Fibroblast of skin of left quadriceps (primary cell): ENCODE data around the gene LELP1.
A peak's percentile ranks its signal among the peaks of the same experiment; 100 is the strongest.
"Not testable (repeated sequence)": the region's sequence is repeated elsewhere in the genome, so short reads cannot be mapped to it uniquely, and the experiment has no call there.

ENCODE experiments used
- DNase-seq, 2 experiments: peaks; one replicate each; pipeline ENCODE4 v3.0.0-alpha.2; 2013; ENCODE audit warnings: low read depth in 2 of 2

The LELP1 gene

DNA sequence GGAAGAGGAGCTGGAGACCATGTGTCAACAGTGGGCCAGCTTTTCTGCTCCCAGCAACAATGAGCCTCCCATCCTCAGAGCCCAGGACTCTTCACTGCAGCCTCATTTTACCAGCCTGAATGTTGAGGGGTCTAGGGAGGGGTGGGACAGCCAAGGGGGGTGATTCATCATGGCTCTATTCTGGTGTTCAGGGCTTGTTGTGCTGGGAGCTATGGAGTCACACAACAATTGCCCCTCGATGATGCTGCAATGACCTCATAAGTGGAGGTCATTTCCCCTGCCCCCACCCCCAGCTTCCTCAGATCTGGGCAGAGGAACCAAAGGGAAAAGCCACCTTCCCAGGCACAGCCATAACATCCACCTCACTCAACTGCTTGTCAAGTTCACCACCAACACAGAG, at the start of gene LELP1:
Gene LELP1 (plus strand): TSS at position 301 of the 400 bp plus-strand sequence. CDS start 1,278 bp downstream, outside the sequence.
- no peak for DNase-seq

DNA sequence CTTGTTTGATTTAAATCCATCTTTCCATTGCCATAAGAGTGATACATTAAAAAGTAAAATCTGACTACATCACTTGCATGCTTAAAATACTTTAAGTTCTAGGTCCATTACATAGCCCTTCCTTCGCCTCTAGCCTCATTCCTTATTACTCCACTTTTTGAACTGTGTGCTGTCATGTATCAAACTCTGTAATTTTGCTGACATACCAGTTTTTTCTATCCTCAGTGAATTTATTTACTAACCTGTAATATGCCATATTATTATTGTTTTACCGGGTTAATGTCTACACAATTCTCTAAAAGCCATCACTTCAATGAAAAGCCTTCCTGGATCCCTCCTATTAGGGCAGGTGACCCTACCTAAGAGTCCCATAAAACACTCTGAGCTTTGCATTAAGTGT, 47.7 kb upstream of the LELP1 start:
- DNase-seq, result no peak

DNA sequence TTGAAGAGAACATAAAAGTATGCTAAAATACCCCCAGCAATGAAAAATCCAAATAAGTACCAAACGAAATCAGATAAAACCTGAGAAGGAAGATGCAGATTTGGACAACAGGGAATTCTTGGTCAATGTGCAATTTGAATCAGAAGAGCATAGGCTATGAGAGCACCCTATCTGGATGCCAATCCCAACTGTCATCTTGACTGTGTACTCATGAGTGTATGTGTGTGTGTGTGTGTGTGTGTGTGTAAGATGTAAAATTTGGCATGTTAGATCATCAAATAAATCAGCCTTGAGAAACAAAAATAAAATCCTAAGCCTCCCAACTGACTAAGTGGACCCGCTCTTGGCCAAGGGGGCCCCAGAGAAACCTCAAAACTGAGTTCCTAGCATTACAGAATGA, 34.5 kb upstream of the LELP1 start:
- no peak for DNase-seq

DNA sequence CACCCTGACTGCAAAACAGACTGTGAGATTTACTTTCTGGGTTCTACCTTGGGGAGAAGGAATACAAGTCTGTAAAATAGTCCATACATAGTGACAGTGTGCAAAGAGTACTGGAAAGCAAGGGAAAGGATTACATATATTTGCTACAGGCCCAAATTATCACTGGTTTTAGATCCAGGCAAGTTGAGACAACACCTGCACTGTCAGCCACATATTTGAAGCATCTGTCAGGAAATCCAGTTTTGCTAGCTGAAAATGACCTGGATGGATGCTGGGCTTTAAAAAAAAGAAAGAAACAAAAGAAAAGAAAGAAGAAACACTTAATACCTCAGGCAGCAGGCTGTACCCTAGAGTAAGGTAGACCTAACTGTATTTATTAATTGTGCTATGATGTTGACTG, 28.6 kb upstream of the LELP1 start:
- no peak for DNase-seq

DNA sequence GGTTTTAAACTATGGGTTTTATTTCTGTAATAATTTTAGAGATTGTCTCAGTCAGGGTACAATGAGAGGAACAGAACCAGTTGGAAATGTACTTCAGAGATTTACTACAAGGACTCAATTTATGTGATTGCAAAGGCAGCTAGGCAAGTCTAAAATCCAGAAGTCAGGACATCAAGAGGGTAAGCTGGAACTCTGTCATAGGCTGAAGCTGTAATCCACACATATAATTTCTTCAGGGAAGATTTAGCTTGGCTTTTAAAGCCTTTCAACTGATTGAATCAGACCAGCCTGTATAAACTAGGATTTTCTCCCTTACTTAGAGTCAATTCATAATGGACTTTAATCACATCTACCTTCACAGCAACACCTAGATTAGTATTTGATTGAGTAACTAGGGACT, 24.3 kb upstream of the LELP1 start:
- no peak for DNase-seq

DNA sequence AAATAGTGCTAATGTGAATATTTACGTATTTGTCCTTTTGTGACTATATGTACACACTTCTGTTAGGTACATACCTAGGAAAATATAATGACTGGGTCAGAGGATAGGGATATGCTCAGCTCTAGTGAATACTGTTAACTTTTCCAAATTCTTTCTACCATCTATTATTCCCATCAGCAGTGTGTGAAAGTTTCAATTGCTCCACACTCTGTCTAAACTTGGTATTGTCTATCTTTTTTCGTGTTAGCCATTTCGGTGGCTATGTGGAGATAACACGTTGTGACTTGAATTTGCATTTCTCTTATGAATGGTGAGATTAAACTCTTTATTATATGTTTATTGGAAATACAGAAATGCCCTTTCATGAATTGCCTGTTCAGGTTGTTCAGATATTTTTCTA, 22.7 kb upstream of the LELP1 start:
- no peak for DNase-seq

DNA sequence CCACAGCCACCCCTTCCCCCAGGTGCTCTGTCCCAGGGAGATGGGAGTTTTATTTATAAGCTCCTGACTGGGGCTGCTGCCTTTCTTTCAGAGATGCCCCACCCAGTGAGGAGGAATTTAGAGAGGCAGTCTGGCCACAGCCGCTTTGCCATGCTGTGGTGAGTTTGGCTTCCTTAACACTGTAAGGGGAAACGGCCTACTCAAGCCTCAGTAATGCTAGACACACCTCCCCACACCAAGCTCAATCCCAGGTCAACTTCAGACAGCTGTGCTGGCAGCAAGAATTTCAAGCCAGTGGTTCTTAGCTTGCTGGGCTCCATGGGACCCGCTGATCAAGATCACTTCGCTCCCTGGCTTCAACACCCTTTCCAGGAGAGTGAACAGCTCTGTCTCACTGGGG, 14.9 kb upstream of the LELP1 start:
- not testable (repeated sequence) for DNase-seq

DNA sequence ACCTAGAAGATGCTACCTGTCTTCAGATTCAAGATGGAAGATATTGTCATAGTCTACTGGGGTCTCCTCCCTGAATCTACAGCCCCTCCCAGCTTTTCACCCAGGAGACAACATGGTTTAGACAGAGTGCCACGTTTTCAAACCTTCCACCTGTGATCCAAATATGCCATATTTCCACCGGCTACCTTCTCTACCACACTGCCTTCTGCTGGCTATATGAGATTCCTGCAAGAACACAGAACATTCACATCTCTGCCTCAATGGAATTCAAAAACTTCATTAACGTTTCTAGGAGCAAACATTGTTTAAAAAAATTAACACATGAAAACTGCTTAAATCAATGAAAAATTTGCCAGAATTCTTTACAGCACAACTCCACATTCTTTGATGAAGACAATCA, 12.9 kb upstream of the LELP1 start:
- no peak for DNase-seq

DNA sequence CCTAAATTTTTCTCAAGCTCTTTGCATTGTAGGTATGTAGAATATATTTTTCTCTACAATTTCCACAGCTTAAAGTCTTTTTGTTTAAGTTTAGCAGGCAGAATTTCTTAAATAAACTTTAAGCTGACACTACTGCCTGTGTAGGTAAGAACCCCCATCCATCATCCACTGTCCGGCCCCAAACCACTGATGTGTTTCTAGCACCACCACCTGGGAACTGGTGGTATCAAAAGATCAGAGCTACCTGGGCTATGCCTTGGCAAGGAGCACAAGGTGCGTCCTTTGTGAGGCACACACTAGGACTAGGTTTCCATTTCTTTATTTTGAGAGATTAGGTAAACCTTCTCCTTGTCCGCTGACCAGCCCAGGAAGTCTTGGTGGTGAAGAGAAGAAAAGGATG, 10.5 kb upstream of the LELP1 start:
- no peak for DNase-seq

DNA sequence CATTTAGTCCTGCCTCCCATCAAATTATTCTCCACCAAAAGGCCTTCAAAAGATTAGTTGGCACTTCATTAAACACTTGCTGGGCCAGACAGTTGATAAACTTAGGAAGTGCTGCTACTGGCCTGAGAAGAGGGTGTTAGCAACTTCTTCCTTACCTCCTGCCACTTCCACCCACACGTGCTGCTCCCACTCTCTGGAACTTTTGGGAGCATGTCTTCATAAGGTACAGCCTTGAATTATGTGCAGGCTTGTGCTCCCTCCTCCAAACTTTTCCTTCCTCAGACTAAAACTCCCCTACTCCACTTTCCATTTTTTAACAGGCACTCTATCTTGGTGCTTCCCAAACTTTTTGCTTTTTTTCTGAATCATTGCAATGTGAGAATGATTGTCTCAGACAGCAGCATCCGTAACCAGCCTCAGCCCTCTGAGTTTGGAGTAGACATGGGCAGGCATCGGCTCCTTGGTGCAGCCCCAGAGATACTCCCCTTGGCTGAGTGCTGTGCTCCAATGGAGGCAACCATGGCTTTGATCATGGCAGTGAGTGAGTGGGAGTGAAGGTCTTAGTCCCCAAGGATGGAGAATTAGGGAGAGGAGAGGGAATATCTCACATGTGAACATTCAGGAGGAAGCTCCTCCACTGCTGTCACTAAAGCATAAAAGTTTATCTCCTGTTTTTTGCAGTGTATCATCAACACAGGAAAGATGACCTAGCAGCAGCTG, 8.7 kb upstream of the LELP1 start:
- DNase-seq, result no peak

DNA sequence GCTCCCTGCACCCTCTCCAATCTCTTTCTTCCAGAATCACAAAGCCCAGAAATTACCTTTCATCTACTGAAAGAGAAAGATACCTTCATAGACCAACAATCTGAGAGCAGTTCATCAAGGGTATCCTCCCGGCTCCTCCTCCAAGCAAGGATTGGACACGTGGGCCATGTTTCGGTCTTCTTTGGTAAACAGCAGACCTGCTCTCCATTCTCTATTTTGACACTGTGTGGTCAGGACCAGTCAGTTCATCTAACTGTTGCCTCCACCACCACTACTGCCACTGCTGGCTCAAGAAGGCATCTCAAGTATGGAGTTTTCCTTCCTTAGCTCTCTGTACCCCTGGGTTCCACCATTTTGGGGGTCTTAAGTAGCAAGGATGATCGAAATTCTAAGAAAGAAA, 8.0 kb upstream of the LELP1 start:
- DNase-seq, result no peak

DNA sequence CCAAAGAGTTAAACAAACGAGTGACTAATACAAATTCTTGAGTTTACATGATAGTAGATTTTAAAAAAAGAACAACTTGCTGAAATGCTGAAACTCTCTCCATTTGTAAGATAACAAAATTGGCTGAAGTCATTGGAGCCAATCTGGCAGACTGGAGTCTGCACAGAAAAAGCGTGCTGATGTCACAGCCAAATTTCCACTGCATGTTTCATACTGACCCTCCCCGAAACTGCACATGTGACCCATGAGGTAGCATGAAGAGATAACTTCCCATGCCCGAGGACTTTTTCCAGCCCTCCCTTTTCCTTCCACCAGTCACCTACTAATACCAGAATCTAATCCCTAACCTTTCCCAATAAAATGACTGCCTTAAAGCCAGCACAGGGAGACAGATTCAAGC, 1.2 kb upstream of the LELP1 start:
- no peak for DNase-seq

DNA sequence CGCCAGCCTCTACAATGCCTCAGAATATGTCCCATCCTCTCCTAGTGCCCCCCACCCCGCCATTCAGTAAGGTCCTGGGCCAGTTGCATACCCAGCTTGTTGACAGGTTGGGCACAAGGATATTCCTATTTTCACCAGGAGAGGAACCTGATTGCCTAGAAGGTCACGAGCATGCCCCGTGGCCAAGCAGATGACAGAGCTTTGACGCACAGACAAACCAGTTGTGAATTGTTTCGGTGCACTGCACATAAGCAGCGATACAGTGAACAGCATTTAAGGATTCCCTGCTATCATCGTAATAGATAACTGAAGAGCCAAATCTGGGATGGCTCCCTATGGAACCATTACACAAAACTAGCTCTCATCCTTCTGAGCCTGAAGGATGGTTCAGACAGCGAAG, 3.4 kb downstream of the LELP1 start:
- DNase-seq, result no peak

DNA sequence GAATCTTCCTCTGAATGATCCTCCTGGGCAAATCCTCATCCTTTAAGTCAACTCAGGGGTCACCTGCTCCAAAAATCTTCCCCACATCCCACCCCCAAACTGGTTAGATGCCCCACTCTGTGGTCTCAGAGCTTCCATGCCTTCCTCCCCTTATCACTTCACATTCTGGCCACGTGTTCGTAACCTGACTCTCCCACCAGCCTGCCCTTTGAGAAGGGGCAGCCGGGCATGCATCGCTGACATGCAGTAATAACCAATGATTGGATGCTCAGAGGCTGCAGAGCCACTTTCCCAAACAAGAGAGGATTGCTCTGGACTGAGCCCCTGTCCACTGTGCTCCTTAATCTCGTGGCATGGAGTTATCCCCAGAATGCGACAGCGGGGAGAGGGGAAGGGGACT, 7.0 kb downstream of the LELP1 start:
- DNase-seq, result no peak

DNA sequence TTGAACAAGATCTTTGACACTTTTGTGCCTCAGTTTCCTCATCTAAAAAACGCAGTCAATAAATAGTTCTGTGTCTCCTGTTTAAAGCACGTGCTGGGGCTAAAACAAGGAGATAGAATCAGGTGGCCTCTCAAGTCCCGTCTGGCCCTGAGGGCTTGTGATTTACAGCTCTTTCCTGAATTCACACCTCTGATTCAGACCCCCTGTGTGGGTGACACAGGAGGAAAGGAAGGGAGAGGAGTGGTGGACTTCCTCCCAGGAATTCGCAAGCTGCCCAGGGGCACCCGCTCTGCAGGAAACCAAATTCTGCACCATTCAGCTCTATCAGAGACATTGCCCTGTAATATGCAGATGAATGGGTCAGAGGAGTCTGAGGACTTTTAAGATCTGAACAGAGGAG, 9.0 kb downstream of the LELP1 start:
- no peak for DNase-seq

DNA sequence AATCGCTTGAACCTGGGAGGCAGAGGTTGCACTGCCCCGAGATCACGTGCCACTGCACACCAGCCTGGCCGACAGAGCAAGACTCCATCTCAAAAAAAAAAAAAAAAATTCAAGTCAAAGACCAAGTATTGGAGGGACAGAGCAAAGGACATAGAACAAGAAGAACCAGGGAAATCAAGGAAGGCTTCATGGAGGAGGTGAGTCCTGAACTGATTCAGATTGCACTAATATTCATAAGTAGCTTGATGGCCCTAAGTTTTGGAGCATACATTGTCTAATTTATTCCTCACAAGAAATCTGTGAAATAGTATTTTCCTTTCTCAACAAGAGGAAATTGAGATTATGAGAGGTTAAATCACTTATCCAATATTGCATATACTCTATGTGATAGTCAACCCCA, 10.3 kb downstream of the LELP1 start:
- DNase-seq, result no peak

DNA sequence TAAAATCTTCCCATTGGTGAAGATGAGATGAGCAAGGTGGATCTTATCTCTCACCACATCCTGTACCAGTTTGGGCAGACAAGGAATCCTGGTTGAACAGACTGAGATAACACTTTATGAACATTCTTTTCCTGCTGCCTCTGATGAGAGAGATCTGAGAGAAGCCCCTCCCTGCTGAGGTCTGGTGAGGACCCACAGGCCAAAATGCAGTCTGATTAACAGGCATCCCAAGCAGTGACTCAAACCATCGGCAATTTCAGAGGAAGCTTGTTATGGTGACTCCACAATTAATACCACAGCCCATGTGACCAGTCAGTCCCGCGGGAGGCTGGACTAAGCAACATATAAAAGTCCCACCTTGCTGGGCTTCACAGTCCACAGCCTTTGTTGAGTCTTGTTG, 14.0 kb downstream of the LELP1 start, which contains the start of gene PRR9:
Gene PRR9 (plus strand): TSS at position 373 of the 400 bp plus-strand sequence. CDS start 561 bp downstream, outside the sequence.
- DNase-seq, result no peak

DNA sequence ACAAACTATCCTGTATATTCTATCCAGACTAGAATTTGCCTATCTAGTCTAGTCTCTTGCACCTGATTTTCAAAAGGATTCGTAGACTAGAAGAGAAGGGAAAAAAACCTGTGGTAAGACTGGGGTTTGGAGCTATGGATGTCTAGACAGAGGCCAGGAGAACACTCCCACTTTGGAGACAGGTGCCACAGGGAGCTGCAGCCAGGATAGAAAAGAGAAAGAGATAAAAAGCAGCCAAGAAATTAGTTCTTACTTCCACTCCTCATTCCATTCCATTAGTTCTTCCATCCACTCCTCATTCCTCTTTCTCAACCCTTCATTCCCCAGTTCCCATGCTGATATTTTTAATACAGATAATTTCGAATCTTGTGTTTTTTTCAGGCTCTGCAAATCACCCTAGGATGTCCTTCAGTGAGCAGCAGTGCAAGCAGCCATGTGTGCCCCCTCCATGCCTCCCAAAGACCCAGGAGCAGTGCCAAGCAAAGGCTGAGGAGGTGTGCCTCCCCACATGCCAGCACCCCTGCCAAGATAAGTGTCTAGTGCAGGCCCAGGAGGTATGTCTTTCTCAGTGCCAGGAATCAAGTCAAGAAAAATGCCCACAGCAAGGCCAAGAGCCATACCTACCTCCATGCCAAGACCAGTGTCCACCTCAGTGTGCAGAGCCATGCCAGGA, 14.7 kb downstream of the LELP1 start:
- DNase-seq, result no peak

DNA sequence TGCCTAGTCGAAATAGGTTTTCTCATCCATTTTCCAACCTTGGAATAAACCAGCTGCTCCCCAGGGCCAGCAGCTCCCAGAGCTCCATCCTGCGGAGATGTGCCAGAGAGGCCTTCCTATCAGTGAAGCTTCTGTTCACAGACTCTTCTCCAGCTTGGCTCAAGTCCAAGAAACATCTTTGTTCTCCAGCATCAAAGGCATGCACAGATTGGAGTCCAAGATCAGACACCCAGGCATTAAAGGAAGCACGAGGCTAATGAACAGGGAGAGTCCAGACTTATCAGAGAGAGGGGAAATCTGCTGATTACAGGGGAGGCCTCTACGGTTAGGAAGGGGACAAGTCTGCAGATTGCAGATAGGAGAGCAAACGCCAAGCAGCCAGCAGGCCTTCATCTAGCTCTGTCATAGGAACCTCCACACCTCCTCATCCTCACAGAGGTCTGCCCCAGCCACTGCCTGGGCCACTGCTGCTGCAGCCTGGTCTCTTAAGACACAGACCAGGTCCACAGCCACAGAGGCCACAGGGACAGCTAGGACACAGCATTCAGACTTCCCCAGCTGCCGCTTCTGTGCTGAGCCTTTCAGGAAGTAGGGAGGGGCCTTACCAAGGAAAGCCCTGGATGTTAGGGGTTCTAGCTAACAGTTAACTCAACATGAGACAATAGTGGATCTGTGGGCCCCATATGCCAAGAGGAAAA, 17.5 kb downstream of the LELP1 start:
- DNase-seq, result no peak

DNA sequence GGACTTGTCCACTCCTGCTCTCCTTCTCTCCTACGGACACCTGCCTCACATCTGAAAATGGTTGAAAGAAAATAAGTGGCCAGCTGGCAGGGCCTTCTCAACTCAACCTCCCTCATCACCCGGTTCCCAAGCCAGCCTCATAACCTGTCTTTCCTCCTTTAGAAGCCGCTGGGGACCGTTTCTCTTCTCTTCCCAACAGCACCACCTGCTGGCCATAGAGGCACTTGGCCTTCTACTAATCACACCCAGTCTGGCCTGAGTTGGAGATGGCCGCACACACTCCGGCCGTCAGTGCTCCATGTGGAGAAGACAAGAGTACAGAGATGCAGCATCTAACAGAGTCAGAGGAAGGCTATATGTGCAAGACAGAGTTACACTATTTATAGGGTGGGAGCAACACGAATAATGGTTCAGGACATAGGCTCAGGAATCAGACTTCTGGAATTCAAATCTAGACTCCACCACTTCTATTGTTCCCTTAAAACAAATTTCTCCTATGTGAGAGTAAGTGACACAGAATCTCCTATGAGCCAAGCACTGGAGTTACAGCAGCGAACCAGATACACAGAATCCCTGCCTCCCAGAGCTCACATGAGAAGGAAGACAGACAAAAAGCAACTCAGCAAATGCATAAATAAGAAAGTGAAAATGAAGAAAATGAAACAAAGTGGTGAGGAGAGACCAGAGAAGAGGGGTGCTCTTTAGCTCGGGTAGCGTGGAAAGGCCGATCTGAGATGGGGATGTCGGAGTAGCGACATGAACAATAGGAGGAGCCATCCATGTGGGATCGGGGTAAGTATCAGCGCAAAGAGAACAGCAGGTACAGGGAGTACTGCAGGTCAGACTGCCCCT, 20.0 kb downstream of the LELP1 start:
- DNase-seq, result peak; percentile 10 to 21

DNA sequence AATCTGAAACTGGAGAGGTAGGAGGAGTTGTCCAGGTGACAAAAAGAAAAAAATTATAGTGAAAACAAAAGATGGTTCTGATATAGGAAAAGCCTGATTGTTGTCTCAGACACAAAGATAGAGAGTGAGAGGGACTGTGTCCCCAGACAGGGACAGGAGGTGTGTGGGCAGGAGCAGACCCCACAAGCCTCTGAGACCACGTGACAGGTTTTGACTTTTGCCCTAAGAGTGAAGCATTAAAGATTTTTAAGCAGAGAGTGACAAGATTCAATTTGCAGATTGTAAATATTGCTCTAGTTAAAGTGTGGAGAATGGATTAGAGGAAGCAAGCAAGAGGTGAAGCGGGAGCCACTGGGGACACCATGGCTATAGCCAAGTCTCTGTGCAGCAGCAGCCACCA, 24.6 kb downstream of the LELP1 start:
- no peak for DNase-seq

DNA sequence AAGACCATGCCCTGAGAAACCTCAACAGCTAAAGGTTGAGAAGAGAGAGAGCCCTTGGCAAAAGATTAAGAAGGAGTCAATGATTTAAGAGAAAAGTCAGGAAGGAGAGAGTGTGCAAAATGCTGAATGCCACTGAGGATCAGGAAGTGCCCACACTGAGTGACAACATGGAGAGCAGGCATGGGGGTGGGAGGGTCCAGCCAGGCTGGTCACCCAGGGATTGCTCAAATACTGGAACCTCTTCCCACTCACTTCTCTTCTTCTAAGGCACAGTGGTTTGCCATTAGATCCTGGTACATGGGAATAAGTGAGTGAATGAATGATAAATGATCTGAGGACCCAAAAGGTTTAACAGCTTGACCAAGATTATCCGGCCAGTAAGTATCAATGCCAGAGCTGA, 25.3 kb downstream of the LELP1 start:
- no peak for DNase-seq
